ENCODE measurements around the gene ESM1.
A peak's percentile ranks its signal among the peaks of the same experiment; 100 is the strongest.

ESM1 gene

DNA sequence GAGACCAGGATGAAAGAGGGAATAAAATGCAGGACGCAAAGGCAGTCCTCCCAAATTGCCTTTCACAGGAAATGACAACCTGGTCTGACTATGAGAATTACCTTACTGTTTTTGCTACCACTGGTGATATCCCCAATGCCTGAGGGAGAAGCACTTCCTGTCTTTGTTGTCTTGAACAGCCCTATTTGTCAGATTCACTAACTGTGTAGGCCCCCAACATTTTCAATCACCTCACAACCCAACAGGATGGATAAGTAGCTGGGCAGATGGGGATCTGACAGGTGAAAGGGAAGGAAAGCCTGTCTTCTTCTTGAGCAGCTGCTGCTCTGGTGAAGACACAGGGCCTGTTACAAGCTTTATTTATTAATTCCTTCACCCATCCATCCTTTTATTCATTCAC, 9.7 kb downstream of the ESM1 start:
- DNase-seq: no peak

DNA sequence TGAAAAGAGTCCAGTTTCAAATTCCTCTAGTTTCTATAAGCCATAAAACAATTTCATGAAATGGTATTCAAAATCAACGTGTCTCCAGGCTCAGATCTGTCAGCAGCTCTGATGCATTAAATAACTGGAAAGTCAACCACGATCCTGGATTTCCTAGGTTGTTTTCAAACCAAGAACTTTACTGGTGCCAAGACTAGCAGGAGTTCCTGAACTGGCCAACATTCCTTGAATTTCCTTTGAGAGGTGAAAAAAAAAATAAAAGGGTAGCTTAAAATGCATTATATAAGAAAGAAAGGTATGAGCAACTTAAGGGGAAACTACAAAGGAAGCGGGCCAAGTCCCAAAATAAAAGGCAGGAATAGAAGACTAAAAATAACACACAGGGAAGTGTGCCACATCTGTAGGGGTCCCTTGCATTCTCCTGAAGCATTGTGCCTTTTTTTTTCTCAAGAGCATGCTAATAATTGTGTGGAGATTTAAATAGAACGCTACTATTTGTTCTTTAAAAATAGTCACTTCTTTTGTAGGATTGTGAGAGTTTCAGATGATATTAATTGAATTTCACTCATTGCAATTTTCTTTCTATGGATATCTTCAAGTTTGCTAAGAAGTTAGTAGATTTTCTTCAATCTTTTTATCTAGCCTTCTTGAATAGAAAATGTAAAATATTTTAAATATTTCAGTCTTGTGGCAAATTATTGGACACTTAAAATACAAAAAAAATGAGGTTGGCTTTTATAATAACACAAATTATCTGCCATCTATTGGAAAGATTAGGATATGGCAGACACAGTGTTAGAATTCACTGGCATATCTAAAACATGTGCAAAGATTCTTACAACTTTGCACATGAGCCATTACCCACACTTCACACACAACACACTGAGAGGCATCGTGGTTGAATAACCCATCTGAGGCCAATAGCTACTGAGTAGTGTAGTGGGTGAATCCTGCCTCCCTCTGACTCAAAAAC, 15.3 kb downstream of the ESM1 start:
- no peak for DNase-seq

DNA sequence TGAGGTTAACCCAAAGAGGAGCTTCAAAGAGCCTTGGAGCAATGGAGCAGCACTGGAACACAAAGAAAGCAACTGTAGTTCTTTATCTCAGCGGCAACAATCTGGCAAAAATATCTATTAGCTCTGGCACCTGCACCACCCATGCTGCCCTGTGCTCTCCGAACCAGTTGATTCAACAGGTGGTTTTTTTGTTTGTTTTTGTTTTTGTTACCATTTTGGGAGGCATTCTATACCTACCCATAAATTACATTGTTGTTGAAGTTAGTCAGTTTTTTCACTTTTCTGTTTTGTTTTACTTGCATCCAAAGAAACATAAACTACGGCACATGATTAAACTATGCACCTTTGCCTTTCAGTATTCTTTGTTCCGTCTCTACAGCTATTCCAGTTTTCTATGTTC, 16.2 kb downstream of the ESM1 start:
- DNase-seq: no peak

DNA sequence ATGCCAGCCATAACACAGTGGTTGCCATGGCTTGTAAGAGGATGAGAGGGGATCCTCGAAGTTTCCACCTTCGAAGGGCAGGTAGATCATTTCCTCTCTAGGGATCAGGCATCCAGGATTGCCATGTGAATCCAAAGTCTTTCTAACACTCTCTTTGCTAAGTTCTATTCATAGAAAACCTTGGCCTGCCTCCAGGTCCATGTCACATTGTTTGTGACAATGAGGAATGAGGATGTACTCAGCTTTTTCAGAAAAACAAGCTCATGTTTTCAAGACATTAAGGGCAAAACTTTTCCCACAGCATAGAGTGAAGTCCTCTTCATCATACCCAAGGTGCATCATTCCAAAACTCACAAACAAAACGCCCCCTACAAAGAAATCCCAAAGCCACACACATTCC, 19.6 kb downstream of the ESM1 start:
- DNase-seq: no peak

DNA sequence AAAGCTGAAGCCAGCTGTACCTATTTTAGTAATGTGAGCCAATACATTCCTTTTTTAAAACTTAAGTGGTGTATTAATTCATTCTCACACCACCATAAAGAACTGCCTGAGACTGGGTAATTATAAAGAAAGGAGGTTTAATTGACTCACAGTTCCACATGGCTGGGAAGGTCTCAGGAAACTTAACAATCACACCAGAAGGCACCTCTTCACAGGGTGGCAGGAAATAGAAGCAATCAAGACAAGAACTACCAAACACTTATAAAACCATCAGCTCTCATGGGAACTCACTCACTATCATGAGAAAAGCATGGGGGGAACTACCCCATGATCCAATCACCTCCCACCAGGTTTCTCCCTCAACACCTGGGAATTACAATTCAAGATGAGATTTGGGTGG, 21.0 kb downstream of the ESM1 start:
- no peak for DNase-seq

DNA sequence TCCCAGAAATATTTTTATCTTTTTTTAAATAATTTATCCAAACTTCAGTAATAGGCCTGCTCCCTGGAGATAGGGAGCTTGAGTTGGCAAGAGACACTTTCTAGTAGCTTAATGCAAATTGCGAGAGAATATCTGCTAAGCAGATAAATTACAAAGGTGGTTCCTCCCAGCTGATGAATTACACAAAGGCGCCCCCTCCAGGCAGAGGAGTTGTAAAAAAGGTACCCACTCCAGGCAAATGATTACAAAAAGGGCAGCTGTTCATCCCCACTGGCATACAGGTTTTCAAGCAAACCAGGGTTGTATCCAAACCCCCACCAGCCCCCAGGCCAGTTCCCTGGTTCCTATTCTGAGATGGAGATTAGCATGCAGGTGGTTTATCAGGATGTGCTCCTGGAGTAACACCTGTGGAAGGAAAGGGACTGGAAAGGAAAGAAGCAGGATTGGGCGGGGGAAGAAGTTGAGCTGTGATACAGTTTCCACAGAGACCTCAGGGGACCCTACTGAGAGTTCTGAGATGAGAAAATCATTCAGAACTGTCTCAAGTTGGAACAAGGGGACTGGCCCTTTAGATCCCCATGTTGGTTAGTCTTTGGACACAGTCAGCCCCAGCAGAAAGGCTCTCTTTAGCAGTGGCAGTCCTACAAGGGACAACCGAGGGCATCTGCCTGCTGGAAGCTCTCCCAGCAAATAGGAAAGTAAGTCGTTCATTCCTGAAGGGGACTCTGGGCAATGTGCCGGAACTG, 25.5 kb downstream of the ESM1 start:
- peak; percentile 20 for DNase-seq

DNA sequence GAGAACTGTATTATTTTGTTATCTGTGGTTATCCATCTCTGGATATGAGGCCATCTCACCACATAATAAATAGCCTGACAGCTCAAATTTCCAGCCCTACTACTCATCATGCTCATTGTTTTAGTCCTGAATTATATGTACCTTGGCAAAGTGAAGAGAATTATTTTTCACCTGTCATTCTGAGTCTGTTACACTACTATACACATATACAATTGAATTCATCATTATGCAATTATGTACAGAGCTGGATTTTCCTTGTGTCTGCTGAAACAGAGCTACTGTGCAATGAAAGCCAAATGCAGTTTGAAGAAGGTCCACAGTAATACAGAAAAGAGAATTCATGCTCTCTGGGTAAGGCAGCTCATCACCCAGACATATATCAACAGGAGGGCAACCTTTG, 28.5 kb downstream of the ESM1 start:
- no peak for DNase-seq

DNA sequence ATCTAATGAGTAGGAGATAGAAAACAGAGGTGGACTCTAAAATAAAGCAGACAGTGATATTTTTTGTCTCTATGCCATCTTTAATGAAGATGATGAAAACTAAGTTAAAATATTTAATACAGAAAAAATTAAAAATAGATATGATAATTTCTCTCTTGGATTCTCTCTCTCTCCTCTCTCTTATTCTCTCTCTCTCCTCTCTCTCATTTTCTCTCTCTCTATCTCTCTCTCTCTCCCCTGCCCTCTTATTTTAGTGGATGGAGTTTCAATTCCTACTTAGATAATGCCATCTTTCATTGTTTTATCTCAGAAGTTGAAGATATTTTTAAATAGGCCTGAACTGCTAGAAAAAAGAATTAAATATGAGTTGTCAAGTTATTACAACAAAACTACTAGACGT, 38.2 kb downstream of the ESM1 start:
- no peak for DNase-seq

DNA sequence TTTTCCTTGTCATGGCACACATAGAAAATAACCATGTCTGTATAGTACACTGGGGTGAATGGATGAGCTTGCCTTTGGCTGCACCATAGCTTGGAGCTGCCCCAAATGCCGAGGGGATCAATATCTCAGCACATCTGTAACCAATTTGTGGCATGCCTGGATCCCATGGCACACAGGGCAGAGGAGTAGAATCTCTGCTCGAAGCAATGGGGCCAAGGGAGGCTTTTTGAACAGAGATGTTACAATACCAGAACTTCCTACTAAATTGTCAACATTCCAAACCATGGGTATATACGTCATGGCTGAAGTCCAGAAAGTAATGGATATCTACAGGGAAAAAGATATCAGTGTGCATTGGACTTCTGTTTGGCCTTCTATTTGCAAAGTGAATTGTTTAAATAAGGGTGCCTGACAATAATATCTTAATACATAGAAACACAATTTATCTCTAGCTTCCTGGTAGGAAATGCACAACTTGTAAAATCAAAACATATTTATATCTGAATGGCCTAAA, 39.0 kb downstream of the ESM1 start:
- DNase-seq: no peak

DNA sequence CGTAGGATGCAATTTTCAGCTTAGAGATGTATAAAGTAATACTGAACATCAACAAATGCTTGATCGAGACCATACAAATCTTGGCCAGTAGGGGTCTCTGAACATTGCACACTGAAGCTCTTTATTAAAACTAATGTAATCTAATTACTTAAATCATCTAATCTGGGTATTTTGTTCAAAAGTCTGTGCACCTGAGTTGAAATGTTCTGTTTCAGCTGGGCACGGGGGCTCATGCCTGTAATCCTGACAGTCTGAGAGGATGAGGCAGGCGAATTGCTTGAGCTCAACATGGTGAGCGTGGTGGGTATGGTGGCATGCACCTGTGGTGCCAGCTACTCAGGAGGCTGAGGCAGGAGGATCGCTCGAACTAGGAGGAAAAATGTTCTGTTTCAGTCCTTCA, 41.0 kb downstream of the ESM1 start:
- no peak for DNase-seq

DNA sequence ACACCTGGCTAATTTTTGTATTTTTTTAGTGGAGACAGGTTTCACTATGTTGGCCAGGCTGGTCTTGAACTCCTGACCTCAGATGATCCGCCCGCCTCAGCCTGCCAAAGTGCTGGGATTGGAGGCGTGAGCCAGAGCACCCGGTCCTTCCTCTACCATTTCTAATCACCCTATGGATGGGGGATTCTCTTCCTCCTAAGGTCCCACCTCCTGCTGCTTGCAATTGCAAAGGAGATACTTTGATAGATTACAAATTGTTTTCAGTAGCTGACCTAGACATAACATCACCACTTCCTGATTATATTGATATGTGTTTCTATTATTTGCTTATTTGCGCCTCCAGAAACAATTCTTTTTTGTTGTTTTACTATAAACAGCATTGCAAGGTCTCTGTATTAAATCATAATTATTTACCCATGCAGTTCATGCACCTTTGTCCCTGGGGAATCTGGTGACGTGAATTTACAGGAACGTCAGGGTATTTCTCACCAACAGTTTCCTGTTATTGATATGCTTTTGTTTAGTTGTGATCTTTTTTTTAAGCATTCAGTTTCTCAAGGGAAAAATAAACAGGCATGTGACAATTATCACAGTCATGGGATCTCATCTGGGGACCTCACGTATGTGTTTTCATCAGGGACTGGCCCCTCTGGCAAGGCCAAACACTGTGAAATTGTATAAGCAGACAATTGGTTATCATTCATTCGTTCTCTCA, 43.2 kb downstream of the ESM1 start:
- DNase-seq: no peak

DNA sequence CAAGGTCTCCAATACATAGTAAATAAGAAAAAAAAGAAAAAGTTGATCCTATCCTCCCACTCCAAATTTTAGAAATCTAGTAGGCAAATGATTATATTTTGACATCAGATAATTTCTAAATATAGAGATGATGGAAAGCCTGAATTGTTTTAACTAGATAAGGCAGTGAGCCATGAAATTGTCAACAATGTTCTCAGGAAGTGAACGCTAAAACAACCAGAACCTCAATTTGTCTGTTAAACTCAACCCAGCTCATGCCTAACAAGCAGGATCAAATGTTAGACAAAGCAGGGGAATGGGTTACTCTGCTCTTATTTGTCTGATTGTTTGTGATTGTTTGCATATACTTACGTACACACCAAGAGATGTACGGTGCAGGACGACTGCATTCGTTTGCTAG, 49.2 kb downstream of the ESM1 start:
- DNase-seq: no peak

DNA sequence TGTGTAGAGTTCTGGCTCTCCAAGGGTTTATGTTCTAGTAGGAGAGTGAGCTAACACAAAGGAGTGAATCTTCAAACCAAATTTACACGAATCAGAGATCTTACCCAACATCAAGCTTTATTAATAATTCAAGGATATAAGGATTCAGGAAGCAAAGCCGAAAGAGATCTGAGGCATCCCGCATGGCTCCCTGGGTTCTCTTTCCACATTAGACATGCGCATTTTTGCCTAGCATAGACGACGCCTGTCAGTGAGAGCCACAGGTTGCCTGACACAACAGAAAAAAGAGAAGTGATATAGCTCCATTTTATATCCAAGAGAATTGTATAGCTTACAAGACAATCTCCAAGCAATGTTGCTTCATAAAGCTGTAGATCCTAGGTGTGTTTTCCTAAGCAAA, 52.6 kb downstream of the ESM1 start:
- no peak for DNase-seq

DNA sequence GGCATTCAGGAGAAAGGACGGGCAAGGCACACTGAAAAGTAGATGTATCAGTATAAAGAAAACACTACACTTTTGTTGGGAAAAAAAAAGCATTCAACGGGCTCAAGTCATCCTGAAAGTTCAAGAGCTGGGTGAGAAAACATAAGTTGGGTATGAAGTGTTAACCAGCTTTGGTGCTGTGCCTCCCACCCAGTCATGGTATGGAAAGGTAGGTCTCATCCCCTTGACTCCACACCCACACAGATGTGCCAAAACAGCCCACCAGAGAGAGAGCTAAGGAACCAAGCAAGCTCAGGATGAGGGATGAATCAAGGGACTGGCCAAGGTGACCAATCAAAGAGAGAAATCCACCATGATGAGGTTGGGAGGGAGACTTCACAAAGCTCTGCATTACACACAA, 54.7 kb downstream of the ESM1 start:
- DNase-seq: no peak

Data from NCI-H1048 (cell line).